ENCODE data around the gene TENM4.

DNA sequence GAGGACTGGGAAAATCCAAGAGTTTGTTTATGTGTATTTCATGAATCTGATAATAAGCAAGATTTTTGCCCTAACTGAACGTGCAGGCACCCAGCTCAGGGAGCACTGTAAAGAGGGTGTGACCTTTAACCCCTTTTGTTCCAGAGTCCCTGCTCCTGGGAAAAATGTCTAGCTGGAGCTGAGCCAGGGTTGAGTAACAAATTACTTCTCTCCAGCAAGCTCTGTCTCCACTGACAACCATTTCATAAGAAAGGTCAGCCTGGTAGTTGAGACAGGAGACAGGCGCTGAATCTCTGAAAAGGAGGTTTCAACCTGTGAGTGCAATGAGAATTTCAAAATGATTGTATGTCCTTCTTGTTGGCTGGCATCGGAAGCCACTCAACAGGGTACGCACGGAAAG lies 709.8 kb downstream of the TENM4 start:
- TF ChIP-seq BHLHE40 (IDR thresholded peaks at IDR 0.05; ENCODE audit: borderline replicate concordance), result no peak
- TF ChIP-seq HDGF (IDR thresholded peaks at IDR 0.05; ENCODE audit: borderline replicate concordance), result no peak
- TF ChIP-seq SUZ12 (IDR thresholded peaks at IDR 0.05), result no peak
- TF ChIP-seq PKNOX1 (IDR thresholded peaks at IDR 0.05), result no peak
- no peak for TF ChIP-seq TARDBP (IDR thresholded peaks at IDR 0.05)
- TF ChIP-seq ELF4 (IDR thresholded peaks at IDR 0.05), result no peak
- no peak for TF ChIP-seq ARNT (IDR thresholded peaks at IDR 0.05)
- no peak for TF ChIP-seq ZNF384 (IDR thresholded peaks at IDR 0.05)
- no peak for TF ChIP-seq SP1 (IDR thresholded peaks at IDR 0.05)
- no peak for TF ChIP-seq NFRKB (IDR thresholded peaks at IDR 0.05)
- no peak for TF ChIP-seq FOXM1 (IDR thresholded peaks at IDR 0.05; ENCODE audit: borderline replicate concordance)

Measured in HEK293T (cell line).